BLaER1 treated with 17β-estradiol and CSF1 and Interleukin-3, amounts not matched to agents 10 nM and 100 nM (cell line): Measurements from ENCODE around the gene TTC28.

Experiments
- H3K27ac ChIP-seq, 11 experiments: shearing (Covaris generic); formaldehyde crosslinking; 2 replicates each; pipeline ENCODE4 v1.8.1; 2022
- H3K27me3 ChIP-seq, 11 experiments: shearing (Covaris generic); formaldehyde crosslinking; 2 replicates each; pipeline ENCODE4 v1.8.1; 2022
- H3K36me3 ChIP-seq, 11 experiments: shearing (Covaris generic); formaldehyde crosslinking; 2 replicates each; pipeline ENCODE4 v1.8.1; 2022
- H3K4me1 ChIP-seq, 10 experiments: shearing (Covaris generic); formaldehyde crosslinking; 2 replicates each; pipeline ENCODE4 v1.8.1; 2022
- H3K4me2 ChIP-seq, 11 experiments: shearing (Covaris generic); formaldehyde crosslinking; 2 replicates each; pipeline ENCODE4 v1.8.1; 2022
- H3K4me3 ChIP-seq, 10 experiments: shearing (Covaris generic); formaldehyde crosslinking; 2 replicates each; pipeline ENCODE4 v1.8.1; 2022
- H3K9ac ChIP-seq, 11 experiments: shearing (Covaris generic); formaldehyde crosslinking; 2 replicates each; pipeline ENCODE4 v1.8.1; 2022
- H3K9me3 ChIP-seq, 11 experiments: shearing (Covaris generic); formaldehyde crosslinking; replicated peaks in 1 of 11; 2 replicates each; pipeline ENCODE4 v1.8.1; 2022
- H4K20me1 ChIP-seq, 11 experiments: shearing (Covaris generic); formaldehyde crosslinking; 2 replicates each; pipeline ENCODE4 v1.8.1; 2022
- Cebpa-rat ChIP-seq, 11 experiments: shearing (Covaris generic); IDR thresholded peaks; 2 replicates each; pipeline ENCODE4 v1.8.1; 2022

The TTC28 gene

GRCh38 chr22:28283068-28283654, 396.5 kb downstream of the TTC28 start:
- H3K36me3 ChIP-seq: no peaks in the 10 kb centered on the region
- H3K9ac ChIP-seq: no peak overlapping the region
- H3K27me3 ChIP-seq: no peaks in the 10 kb centered on the region
- no peak overlapping the region for H3K27ac ChIP-seq
- H4K20me1 ChIP-seq: no peaks in the 10 kb centered on the region
- peak overlapping the region; percentile 10 to 46 (median 17); a peak in 15 of 22 replicates for H3K4me2 ChIP-seq
- H3K4me1 ChIP-seq: peaks cover 4 to 19% (median 17%) of the 10 kb centered on the region in 10 experiments
- no peaks in the 10 kb centered on the region for H3K9me3 ChIP-seq
- TF ChIP-seq Cebpa-rat (IDR thresholded peaks at IDR 0.05): no peak
- no peak overlapping the region for H3K4me3 ChIP-seq

- Histone ChIP-seq H3K4me1 (peaks cover 4 to 19% (median 17%) of the 10 kb centered on the region in 10 experiments), H3K9me3 (no peaks in the 10 kb centered on the region), H3K36me3 (no peaks in the 10 kb centered on the region), H3K27me3 (no peaks in the 10 kb centered on the region), H3K27ac (no peak overlapping the region), H3K9ac (no peak overlapping the region), H3K4me3 (no peak overlapping the region), H3K4me2 (peak overlapping the region; percentile 10 to 49 (median 28); a peak in 17 of 22 replicates), H4K20me1 (no peaks in the 10 kb centered on the region)
- TF ChIP-seq Cebpa-rat (IDR thresholded peaks at IDR 0.05): no peak
Observed at GRCh38 chr22:28282405-28283067, 397.1 kb downstream of the TTC28 start.

- H3K27me3 ChIP-seq: no peaks in the 10 kb centered on the region
- H3K36me3 ChIP-seq: no peaks in the 10 kb centered on the region
- no peaks in the 10 kb centered on the region for H4K20me1 ChIP-seq
- no peak overlapping the region for H3K4me2 ChIP-seq
- H3K9me3 ChIP-seq: no peaks in the 10 kb centered on the region
- no peak overlapping the region for H3K27ac ChIP-seq
- peaks cover 4 to 19% (median 17%) of the 10 kb centered on the region in 10 experiments for H3K4me1 ChIP-seq
- no peak for TF ChIP-seq Cebpa-rat (IDR thresholded peaks at IDR 0.05)
- no peak overlapping the region for H3K4me3 ChIP-seq
- no peak overlapping the region for H3K9ac ChIP-seq
Observed at GRCh38 chr22:28279888-28280287, 399.8 kb downstream of the TTC28 start.

GRCh38 chr22:28269277-28269676, 410.4 kb downstream of the TTC28 start:
- Histone ChIP-seq H3K27ac (no peak overlapping the region), H3K9ac (no peak overlapping the region), H3K4me3 (no peak overlapping the region), H4K20me1 (no peaks in the 10 kb centered on the region), H3K36me3 (no peaks in the 10 kb centered on the region), H3K4me2 (peak overlapping the region in 8 of 11 experiments; percentile 6 to 50 (median 14); a peak in 6 of 22 replicates), H3K27me3 (no peaks in the 10 kb centered on the region), H3K9me3 (0 out of 22 replicates have a peak, but pooled peaks cover 0 to 7% (median 0%) of the 10 kb centered on the region in 11 experiments), H3K4me1 (peaks cover 0 to 11% (median 6%) of the 10 kb centered on the region in 10 experiments; a peak in 8 of 20 replicates)
- no peak for TF ChIP-seq Cebpa-rat (IDR thresholded peaks at IDR 0.05)

- Histone ChIP-seq H4K20me1 (no peaks in the 10 kb centered on the region), H3K27me3 (no peaks in the 10 kb centered on the region), H3K4me2 (peak overlapping the region in 8 of 11 experiments; percentile 6 to 50 (median 14); a peak in 6 of 22 replicates), H3K4me1 (peaks cover 0 to 11% (median 6%) of the 10 kb centered on the region in 10 experiments; a peak in 8 of 20 replicates), H3K9me3 (0 out of 22 replicates have a peak, but pooled peaks cover 0 to 11% (median 0%) of the 10 kb centered on the region in 11 experiments), H3K36me3 (no peaks in the 10 kb centered on the region), H3K27ac (no peak overlapping the region), H3K9ac (no peak overlapping the region), H3K4me3 (no peak overlapping the region)
- TF ChIP-seq Cebpa-rat (IDR thresholded peaks at IDR 0.05): no peak
Observed at GRCh38 chr22:28268850-28269249, 410.8 kb downstream of the TTC28 start.

GRCh38 chr22:28268171-28268570, 411.5 kb downstream of the TTC28 start:
- no peak for TF ChIP-seq Cebpa-rat (IDR thresholded peaks at IDR 0.05)
- peaks cover 0 to 11% (median 6%) of the 10 kb centered on the region in 10 experiments; a peak in 8 of 20 replicates for H3K4me1 ChIP-seq
- H3K4me2 ChIP-seq: no peak overlapping the region
- H4K20me1 ChIP-seq: no peaks in the 10 kb centered on the region
- no peaks in the 10 kb centered on the region for H3K27me3 ChIP-seq
- H3K9ac ChIP-seq: no peak overlapping the region
- no peaks in the 10 kb centered on the region for H3K36me3 ChIP-seq
- no peak overlapping the region for H3K4me3 ChIP-seq
- no peak overlapping the region for H3K27ac ChIP-seq
- H3K9me3 ChIP-seq: 0 out of 22 replicates have a peak, but pooled peaks cover 0 to 11% (median 0%) of the 10 kb centered on the region in 11 experiments

- Histone ChIP-seq H3K9ac (no peak overlapping the region), H3K36me3 (no peaks in the 10 kb centered on the region), H3K4me1 (peaks cover 0 to under 1% (median 0%) of the 10 kb centered on the region in 10 experiments; a peak in 2 of 20 replicates), H3K27me3 (no peaks in the 10 kb centered on the region), H3K9me3 (0 out of 22 replicates have a peak, but pooled peaks cover 0 to 4% (median 0%) of the 10 kb centered on the region in 11 experiments), H3K4me3 (no peak overlapping the region), H3K4me2 (no peak overlapping the region), H3K27ac (no peak overlapping the region), H4K20me1 (no peaks in the 10 kb centered on the region)
- TF ChIP-seq Cebpa-rat (IDR thresholded peaks at IDR 0.05): no peak
Observed at GRCh38 chr22:28260619-28261018, 419.0 kb downstream of the TTC28 start.

GRCh38 chr22:28259774-28260312, 419.8 kb downstream of the TTC28 start:
- H3K9me3 ChIP-seq: 0 out of 22 replicates have a peak, but pooled peaks cover 0 to 4% (median 0%) of the 10 kb centered on the region in 11 experiments

GRCh38 chr22:28254396-28254795, 425.2 kb downstream of the TTC28 start:
- Histone ChIP-seq H3K27me3 (no peaks in the 10 kb centered on the region), H4K20me1 (no peaks in the 10 kb centered on the region; a peak in 1 of 22 replicates), H3K9ac (no peak overlapping the region), H3K4me3 (no peak overlapping the region), H3K36me3 (no peaks in the 10 kb centered on the region), H3K9me3 (no peaks in the 10 kb centered on the region), H3K4me1 (no peaks in the 10 kb centered on the region), H3K4me2 (no peak overlapping the region), H3K27ac (no peak overlapping the region)
- TF ChIP-seq Cebpa-rat (IDR thresholded peaks at IDR 0.05): no peak

More at GRCh38 chr22:28259774-28260312, 419.8 kb downstream of the TTC28 start:
- H3K36me3 ChIP-seq: no peaks in the 10 kb centered on the region
- H3K9ac ChIP-seq: no peak overlapping the region
- H3K4me2 ChIP-seq: no peak overlapping the region
- no peak overlapping the region for H3K4me3 ChIP-seq
- H3K27me3 ChIP-seq: no peaks in the 10 kb centered on the region
- H3K4me1 ChIP-seq: no peaks in the 10 kb centered on the region
- H4K20me1 ChIP-seq: no peaks in the 10 kb centered on the region
- no peak overlapping the region for H3K27ac ChIP-seq
- no peak for TF ChIP-seq Cebpa-rat (IDR thresholded peaks at IDR 0.05)
